ENCODE data around the gene GPRIN1.

Gene GPRIN1

DNA sequence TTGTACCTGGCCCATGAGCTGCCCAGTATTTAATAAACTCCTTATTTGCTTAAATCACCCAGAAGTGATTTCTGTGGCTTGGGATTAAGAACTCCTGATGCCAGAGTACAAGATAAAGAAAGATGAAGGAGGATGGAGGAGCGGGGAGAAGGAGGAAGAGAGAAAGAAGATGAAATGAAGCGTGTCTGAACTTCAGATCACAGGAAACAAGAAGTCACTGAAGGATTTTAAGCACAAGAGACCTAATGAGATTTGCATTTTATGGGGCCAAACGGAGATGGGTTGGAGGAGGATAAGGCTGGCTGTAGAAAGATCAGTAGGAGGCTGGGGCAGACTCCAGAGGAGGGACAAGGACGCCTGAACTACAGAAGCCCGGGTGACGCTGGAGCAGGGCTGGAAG, 23.6 kb upstream of the GPRIN1 start:
- DNase-seq (ENCODE audit: low spot score): no peak
- no peak for TF ChIP-seq CTCF (IDR thresholded peaks at IDR 0.05; ENCODE audit: extremely low read depth, missing control alignments)

DNA sequence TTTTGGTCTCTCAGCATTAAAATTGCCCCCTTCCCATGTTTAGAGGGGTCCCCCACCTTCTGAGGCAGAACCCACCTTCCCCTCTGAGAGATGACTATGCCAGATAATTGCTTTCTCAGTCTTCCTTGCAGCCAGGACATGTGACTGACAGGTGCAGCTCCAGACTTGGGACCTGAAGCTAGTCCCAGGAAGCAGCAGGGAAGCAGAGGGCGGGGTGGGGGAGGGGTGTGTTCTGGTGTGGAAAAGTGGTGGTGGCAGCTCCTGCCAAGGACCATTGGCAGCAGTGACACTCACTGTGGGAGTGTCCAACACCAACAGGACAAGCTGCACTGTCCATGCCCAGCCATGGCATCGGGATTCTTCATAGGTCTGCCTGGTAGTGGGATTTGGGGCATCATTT, 22.8 kb upstream of the GPRIN1 start:
- DNase-seq (ENCODE audit: low spot score): no peak
- TF ChIP-seq CTCF (IDR thresholded peaks at IDR 0.05; ENCODE audit: extremely low read depth, missing control alignments): no peak

DNA sequence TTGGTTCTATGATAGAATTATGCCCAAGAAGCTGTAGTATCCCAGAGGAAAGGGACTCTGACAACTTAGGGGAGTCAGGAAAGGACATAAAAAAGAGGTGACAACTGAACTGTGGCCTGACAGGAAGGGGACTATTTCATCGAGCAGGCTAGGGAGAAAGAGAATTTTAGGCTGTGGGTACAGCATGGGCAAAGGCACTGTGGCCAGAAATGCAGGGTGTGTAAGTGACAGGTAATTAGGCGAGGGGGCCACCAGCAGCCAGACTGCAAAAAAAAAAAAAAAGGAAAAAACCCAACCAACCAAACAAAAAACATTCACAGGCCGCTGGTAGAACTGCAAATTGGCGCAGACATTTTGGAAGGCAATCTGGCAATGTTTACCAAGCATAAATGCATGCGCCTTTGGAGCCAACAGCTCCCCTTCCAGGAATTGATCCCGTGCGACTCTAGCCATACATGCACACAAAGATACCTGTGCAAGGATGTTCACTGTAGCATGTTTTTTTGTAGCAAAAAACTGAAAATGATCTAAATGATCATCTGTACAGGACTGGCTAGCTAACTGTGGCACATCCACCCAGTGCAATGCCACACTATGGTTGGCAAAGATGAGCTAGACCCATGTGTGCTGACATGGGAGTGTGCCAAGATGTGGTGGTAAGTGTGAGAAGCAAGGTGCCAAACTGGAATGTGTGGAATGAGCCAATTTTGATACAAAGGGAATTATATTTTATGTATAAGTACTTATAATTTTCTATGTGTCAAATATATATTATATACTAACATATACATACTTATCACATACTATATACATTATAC, 21.6 kb upstream of the GPRIN1 start:
- TF ChIP-seq CTCF (IDR thresholded peaks at IDR 0.05; ENCODE audit: extremely low read depth, missing control alignments): no peak
- DNase-seq (ENCODE audit: low spot score): no peak

DNA sequence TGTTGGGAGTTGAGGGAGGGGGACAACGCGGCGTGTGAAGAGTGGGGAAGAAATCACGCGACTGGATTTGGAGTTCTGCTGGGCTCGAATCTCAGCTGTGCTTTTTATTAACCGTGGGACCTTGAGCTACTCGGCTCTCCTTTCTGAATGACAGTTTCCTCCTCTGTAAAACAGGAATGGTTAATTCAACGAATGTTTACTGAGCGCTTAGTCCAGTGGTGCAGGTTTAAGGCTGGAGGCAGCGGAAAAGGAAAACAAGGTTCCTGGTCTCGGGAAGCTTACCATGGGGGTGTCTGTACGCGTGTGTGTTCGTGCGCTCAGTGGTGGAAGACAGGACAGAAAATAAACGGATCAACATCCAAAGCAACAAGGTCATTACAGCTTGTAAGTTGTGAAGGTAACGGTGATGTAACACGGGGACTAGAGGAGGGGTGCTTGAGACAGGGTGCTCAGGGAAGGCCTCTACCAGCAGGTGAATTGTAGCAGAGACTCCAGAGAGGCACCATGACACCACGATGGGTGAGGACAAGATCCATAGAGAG, 20.8 kb upstream of the GPRIN1 start:
- no peak for DNase-seq (ENCODE audit: low spot score)

GRCh38 chr5:176629853-176630680, 20.1 kb upstream of the GPRIN1 start, which contains the start of the genes EIF4E1B and SNCB:
Gene EIF4E1B (plus strand): TSS chr5:176630675. CDS start chr5:176642788, 12,113 bp downstream.
Gene SNCB (minus strand): TSS chr5:176630534. CDS start chr5:176629654, 880 bp downstream.
- no peak for TF ChIP-seq CTCF (IDR thresholded peaks at IDR 0.05; ENCODE audit: extremely low read depth, missing control alignments)
- DNase-seq (ENCODE audit: low spot score): peak; percentile 86

More for the DNA sequence above, 20.8 kb upstream of the GPRIN1 start:
- TF ChIP-seq CTCF (IDR thresholded peaks at IDR 0.05; ENCODE audit: extremely low read depth, missing control alignments): no peak

GRCh38 chr5:176629317-176629852, 19.4 kb upstream of the GPRIN1 start:
- no peak for TF ChIP-seq CTCF (IDR thresholded peaks at IDR 0.05; ENCODE audit: extremely low read depth, missing control alignments)
- DNase-seq (ENCODE audit: low spot score): no peak

Data from GM20000 (cell line).